ENCODE data around the gene CACNA1B. TPM values are rescaled to one million over a fixed set of nuclear protein-coding genes. Genes with fewer than 3 reads are reported as not detected.
"Not testable (repeated sequence)": the region's sequence is repeated elsewhere in the genome, so short reads cannot be mapped to it uniquely, and the experiment has no call there.

The CACNA1B gene
- polyA plus RNA-seq, 1 of the 3 experiments (the other 2 are of a cell fraction): 0.03 TPM

GRCh38 chr9:137889966-137890365 is 12.4 kb downstream of the CACNA1B start:
- H3F3A ChIP-seq (replicated peaks; ENCODE audit: insufficient read depth); H3K27ac ChIP-seq (ENCODE audit: low read depth in 2 of 2, low read length in 1 of 2); H3K4me3 ChIP-seq (ENCODE audit: low read depth in 2 of 2, low read length in 1 of 2); CTCF ChIA-PET; H3K4me2 ChIP-seq; H3K9ac ChIP-seq; H3K9me3 ChIP-seq; H3K27me3 ChIP-seq (ENCODE audit: insufficient read depth); DNase-seq; H2AFZ ChIP-seq (ENCODE audit: low read depth); H3K9me2 ChIP-seq; H4K20me1 ChIP-seq (ENCODE audit: insufficient read depth); POLR2A ChIA-PET; H3K4me1 ChIP-seq (ENCODE audit: control insufficient read depth in 1 of 2, insufficient read depth in 2 of 2, low read depth in 1 of 2, low read length in 1 of 2); H3K79me2 ChIP-seq (ENCODE audit: insufficient read depth); H3K36me3 ChIP-seq (replicated peaks in 1 of 2; ENCODE audit: control insufficient read depth in 1 of 2, insufficient read depth in 2 of 2, low read length in 1 of 2): not testable (repeated sequence)
- WGBS (ENCODE audit: low lambda C conversion rate): no CpG with 5 or more reads among the region's 14 CpGs

GRCh38 chr9:137890768-137891587 is 13.4 kb downstream of the CACNA1B start:
- H3K36me3 ChIP-seq (replicated peaks in 1 of 2; ENCODE audit: control insufficient read depth in 1 of 2, insufficient read depth in 2 of 2, low read length in 1 of 2); H3K4me2 ChIP-seq; H3K27me3 ChIP-seq (ENCODE audit: insufficient read depth); POLR2A ChIA-PET; H3K9me2 ChIP-seq; H4K20me1 ChIP-seq (ENCODE audit: insufficient read depth); H3F3A ChIP-seq (replicated peaks; ENCODE audit: insufficient read depth); H3K79me2 ChIP-seq (ENCODE audit: insufficient read depth); H3K27ac ChIP-seq (ENCODE audit: low read depth in 2 of 2, low read length in 1 of 2); CTCF ChIA-PET; H3K4me3 ChIP-seq (ENCODE audit: low read depth in 2 of 2, low read length in 1 of 2); H3K9me3 ChIP-seq; DNase-seq; H3K9ac ChIP-seq; H2AFZ ChIP-seq (ENCODE audit: low read depth); H3K4me1 ChIP-seq (ENCODE audit: control insufficient read depth in 1 of 2, insufficient read depth in 2 of 2, low read depth in 1 of 2, low read length in 1 of 2): not testable (repeated sequence)
- 58% methylated on average over 4 of the region's 24 CpGs for WGBS (ENCODE audit: low lambda C conversion rate)

GRCh38 chr9:137891588-137892423 is 14.2 kb downstream of the CACNA1B start:
- ChIA-PET POLR2A (no interaction called here), CTCF (no interaction called here)
- Histone ChIP-seq H3K36me3 (replicated peaks in 1 of 2; ENCODE audit: control insufficient read depth in 1 of 2, insufficient read depth in 2 of 2, low read length in 1 of 2) (no peaks in the 10 kb centered on the region), H3K4me2 (no peak overlapping the region), H3K79me2 (ENCODE audit: insufficient read depth) (no peaks in the 10 kb centered on the region), H3K4me1 (ENCODE audit: control insufficient read depth in 1 of 2, insufficient read depth in 2 of 2, low read depth in 1 of 2, low read length in 1 of 2) (peaks cover 0 to 9% of the 10 kb centered on the region in 2 experiments; a peak in 1 of 4 replicates), H3K27me3 (ENCODE audit: insufficient read depth) (no peaks in the 10 kb centered on the region), H3F3A (replicated peaks; ENCODE audit: insufficient read depth) (no peaks in the 10 kb centered on the region), H3K27ac (ENCODE audit: low read depth in 2 of 2, low read length in 1 of 2) (no peak overlapping the region; a peak in 1 of 4 replicates), H3K9ac (no peak overlapping the region), H4K20me1 (ENCODE audit: insufficient read depth) (no peaks in the 10 kb centered on the region), H3K4me3 (ENCODE audit: low read depth in 2 of 2, low read length in 1 of 2) (no peak overlapping the region), H2AFZ (ENCODE audit: low read depth) (no peak overlapping the region), H3K9me3 (no peaks in the 10 kb centered on the region), H3K9me2 (no peaks in the 10 kb centered on the region)
- WGBS (ENCODE audit: low lambda C conversion rate): 53% methylated on average over 11 of the region's 20 CpGs
- TF ChIP-seq USF2 (IDR thresholded peaks at IDR 0.05; ENCODE audit: borderline replicate concordance, low read depth, low read length) (no peak), FOSL2 (IDR thresholded peaks at IDR 0.05; ENCODE audit: borderline replicate concordance, low read depth) (no peak), USF1 (IDR thresholded peaks at IDR 0.05; ENCODE audit: borderline replicate concordance, low read depth) (no peak), ELF1 (IDR thresholded peaks at IDR 0.05) (no peak), JUND (IDR thresholded peaks at IDR 0.05) (no peak), FOXM1 (IDR thresholded peaks at IDR 0.05; ENCODE audit: low read depth) (no peak), MEF2A (IDR thresholded peaks at IDR 0.05; ENCODE audit: borderline replicate concordance, low read depth) (no peak), FOXJ3 (CRISPR knock-in tag; IDR thresholded peaks at IDR 0.05) (no peak), GABPA (IDR thresholded peaks at IDR 0.05; ENCODE audit: low read depth) (no peak), TCF12 (IDR thresholded peaks at IDR 0.05) (no peak), SIN3A (IDR thresholded peaks at IDR 0.05; ENCODE audit: borderline replicate concordance, low read depth, low read length) (no peak), CHD2 (IDR thresholded peaks at IDR 0.05; ENCODE audit: low read length, partially characterized antibody) (no peak), RAD21 (IDR thresholded peaks at IDR 0.05; ENCODE audit: low read length) (no peak)
- no peak for DNase-seq

Measured in SK-N-SH (cell line).